Erythroblast (primary cell): Measurements from ENCODE around the gene CFAP46.

Experiments used
- GATA1 ChIP-seq: IDR thresholded peaks from 2 replicates; pipeline ENCODE4 v1.6.1; 2011; ENCODE audit warnings: low read depth, mild to moderate bottlenecking, control low read depth, low read length, moderate library complexity
- POLR2A ChIP-seq: IDR thresholded peaks from 2 replicates; pipeline ENCODE4 v1.6.1; 2011; ENCODE audit warnings: mild to moderate bottlenecking, low read length

GRCh38 chr10:132811891-132812481 is 130.4 kb downstream of the CFAP46 start:
- TF ChIP-seq POLR2A: no peak
- no peak for TF ChIP-seq GATA1
